ENCODE measurements around the gene HERC4.

HERC4 gene

GRCh38 chr10:68053553-68053952 is 21.5 kb downstream of the HERC4 start:
- Histone ChIP-seq H3K27ac (no peak overlapping the region), H3K9ac (no peak overlapping the region), H3K4me3 (no peak overlapping the region), H3K4me2 (no peak overlapping the region), H3K36me3 (0 out of 2 replicates have a peak, but pooled peaks cover 18% of the 10 kb centered on the region), H3K4me1 (0 out of 2 replicates have a peak, but pooled peaks cover 9% of the 10 kb centered on the region), H3K9me3 (no peaks in the 10 kb centered on the region), H3K27me3 (no peaks in the 10 kb centered on the region), H4K20me1 (no peaks in the 10 kb centered on the region)
- no peak for TF ChIP-seq Cebpa-rat (IDR thresholded peaks at IDR 0.05)

DNA sequence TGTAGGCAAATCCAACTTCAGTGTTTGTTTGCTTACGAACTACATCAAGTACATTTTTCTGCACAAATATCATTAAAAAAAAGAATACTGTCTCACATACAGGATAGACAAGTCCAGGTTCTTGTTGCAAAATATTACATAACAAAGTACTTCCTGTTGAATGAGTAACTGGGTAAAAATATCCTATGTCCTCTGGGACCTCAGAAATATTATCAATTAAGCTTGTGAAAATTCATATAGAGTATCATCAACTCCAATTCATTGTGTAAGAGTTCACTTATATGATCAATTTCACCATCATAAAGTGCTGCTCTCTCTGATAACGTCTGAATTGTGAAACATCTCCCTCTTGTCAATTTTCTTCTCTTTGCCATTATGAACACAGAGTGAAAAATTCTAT is 22.6 kb downstream of the HERC4 start:
- Histone ChIP-seq H3K36me3 (peaks cover 17% of the 10 kb centered on the region; the same call in 1 of the 2 replicates), H3K9ac (no peak overlapping the region), H3K4me3 (no peak overlapping the region), H3K4me1 (0 out of 2 replicates have a peak, but pooled peaks cover 10% of the 10 kb centered on the region), H3K4me2 (no peak overlapping the region), H3K27me3 (no peaks in the 10 kb centered on the region), H3K9me3 (peaks cover 6% of the 10 kb centered on the region; the same call in 1 of the 2 replicates), H4K20me1 (no peaks in the 10 kb centered on the region), H3K27ac (no peak overlapping the region)
- TF ChIP-seq Cebpa-rat (IDR thresholded peaks at IDR 0.05), result no peak

DNA sequence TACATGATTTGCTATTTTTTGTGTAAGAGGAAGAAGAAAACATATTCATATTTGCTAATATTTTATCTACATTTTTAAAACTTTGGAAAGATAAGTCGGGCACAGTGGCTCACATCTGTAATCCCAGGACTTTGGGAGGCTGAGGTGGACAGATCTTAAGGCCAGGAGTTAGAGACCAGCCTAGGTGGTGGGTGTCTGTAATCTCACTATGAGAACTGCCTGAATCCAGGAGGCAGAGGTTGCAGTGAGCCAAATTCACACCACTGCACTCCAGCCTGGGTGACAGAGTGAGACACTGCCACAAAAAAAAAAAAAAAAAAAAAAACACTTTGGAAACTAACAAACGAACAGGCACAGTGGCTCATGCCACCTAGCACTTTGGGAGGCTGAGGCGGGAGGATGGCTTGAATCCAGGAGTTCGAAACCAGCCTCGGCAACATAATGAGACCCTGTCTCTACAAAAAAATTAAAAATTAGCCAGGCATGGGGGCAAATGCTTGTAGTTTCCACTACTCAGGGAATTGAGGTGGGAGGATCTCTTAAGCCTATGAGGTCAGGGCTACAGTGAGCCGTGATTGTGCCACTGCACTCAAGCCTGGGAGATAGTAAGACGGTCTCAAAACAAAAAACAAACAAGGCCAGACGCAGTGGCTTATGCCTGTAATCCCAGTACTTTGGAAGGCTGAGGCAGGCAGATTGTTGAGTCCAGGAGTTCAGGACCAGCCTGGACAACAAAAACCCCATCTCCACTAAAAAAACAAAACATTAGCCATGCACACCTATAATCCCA is 25.6 kb downstream of the HERC4 start:
- no peak for TF ChIP-seq Cebpa-rat (IDR thresholded peaks at IDR 0.05)
- no peaks in the 10 kb centered on the region for H3K27me3 ChIP-seq
- peaks cover 10% of the 10 kb centered on the region; the same call in 1 of the 2 replicates for H3K36me3 ChIP-seq
- no peak overlapping the region for H3K4me3 ChIP-seq
- H4K20me1 ChIP-seq, result no peaks in the 10 kb centered on the region
- peaks cover 6% of the 10 kb centered on the region; the same call in 1 of the 2 replicates for H3K9me3 ChIP-seq
- H3K4me1 ChIP-seq, result peaks cover 34% of the 10 kb centered on the region
- no peak overlapping the region for H3K4me2 ChIP-seq
- H3K27ac ChIP-seq, result no peak overlapping the region
- no peak overlapping the region for H3K9ac ChIP-seq

DNA sequence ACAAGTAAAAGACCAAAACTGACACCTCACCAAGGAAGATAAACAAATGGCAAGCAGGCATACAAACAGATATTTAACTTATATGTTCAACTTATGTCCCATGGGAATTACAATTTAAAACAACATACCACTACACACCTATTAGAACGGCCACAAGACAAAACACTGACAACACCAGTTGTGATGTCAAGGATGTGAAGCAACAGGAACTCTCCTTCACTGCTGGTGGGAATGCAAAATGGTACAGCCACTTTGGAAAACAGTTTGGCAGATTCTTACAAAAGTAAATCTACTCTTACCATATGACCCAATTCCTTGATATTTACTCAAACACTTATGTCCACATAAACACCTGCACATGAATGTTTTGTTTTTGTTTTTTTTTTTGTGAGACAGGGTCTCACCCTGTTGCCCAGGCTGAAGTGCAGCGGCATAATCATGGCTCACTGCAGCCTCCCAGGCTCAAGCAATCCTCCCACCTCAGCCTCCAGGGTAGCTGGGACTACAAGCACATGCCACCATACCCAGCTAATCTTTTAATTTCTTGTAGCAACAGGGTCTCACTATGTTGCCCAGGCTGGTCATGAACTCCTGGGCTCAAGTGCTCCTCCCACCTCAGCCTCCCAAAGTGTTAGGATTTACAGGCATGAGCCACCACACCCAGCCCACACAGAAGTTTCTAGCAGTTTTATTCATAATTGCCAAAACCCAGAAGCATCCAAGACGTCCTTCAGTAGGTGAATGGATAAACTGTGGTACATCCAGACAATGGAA is 27.3 kb downstream of the HERC4 start:
- Histone ChIP-seq H3K4me1 (peaks cover 35% of the 10 kb centered on the region), H3K9me3 (peaks cover 6% of the 10 kb centered on the region; the same call in 1 of the 2 replicates), H3K9ac (no peak overlapping the region), H3K27ac (no peak overlapping the region), H3K4me3 (no peak overlapping the region), H3K27me3 (no peaks in the 10 kb centered on the region), H3K36me3 (peaks cover 17% of the 10 kb centered on the region; the same call in 1 of the 2 replicates), H3K4me2 (no peak overlapping the region), H4K20me1 (no peaks in the 10 kb centered on the region)
- no peak for TF ChIP-seq Cebpa-rat (IDR thresholded peaks at IDR 0.05)

DNA sequence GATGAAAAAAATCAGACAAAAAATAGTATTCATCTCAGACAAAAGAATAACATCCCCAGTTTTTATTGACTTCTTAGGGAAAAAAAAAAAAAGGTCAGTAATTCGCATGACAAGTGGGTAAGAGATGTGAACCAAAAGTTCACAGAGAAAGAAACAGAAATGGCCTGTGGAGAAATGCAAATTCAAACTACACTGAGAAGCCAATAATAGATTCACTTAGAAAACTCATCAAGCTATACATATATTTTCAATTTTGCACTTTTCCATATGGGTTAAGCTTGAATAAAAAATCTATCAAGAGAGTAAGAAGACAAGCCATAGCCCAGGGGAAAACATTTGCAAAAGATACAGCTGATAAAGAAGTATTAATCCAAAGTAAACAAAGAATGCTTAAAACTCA is 28.0 kb downstream of the HERC4 start:
- H3K36me3 ChIP-seq, result peaks cover 23% of the 10 kb centered on the region; the same call in 1 of the 2 replicates
- H3K9ac ChIP-seq, result no peak overlapping the region
- H4K20me1 ChIP-seq, result no peaks in the 10 kb centered on the region
- no peak overlapping the region for H3K4me2 ChIP-seq
- peaks cover 28% of the 10 kb centered on the region for H3K4me1 ChIP-seq
- TF ChIP-seq Cebpa-rat (IDR thresholded peaks at IDR 0.05), result no peak
- no peak overlapping the region for H3K4me3 ChIP-seq
- H3K27me3 ChIP-seq, result no peaks in the 10 kb centered on the region
- H3K9me3 ChIP-seq, result peaks cover 6% of the 10 kb centered on the region; the same call in 1 of the 2 replicates
- no peak overlapping the region for H3K27ac ChIP-seq

- no peak overlapping the region for H3K27ac ChIP-seq
- H3K4me1 ChIP-seq, result peaks cover 28% of the 10 kb centered on the region
- H3K9ac ChIP-seq, result no peak overlapping the region
- H3K36me3 ChIP-seq, result peaks cover 25% of the 10 kb centered on the region; the same call in 1 of the 2 replicates
- H3K4me2 ChIP-seq, result no peak overlapping the region
- H3K27me3 ChIP-seq, result no peaks in the 10 kb centered on the region
- no peak overlapping the region for H3K4me3 ChIP-seq
- no peak for TF ChIP-seq Cebpa-rat (IDR thresholded peaks at IDR 0.05)
- H4K20me1 ChIP-seq, result no peaks in the 10 kb centered on the region
- peaks cover 6% of the 10 kb centered on the region; the same call in 1 of the 2 replicates for H3K9me3 ChIP-seq
Measured at GRCh38 chr10:68046642-68047041, 28.4 kb downstream of the HERC4 start.

GRCh38 chr10:68043030-68043429 is 32.1 kb downstream of the HERC4 start:
- Histone ChIP-seq H4K20me1 (no peaks in the 10 kb centered on the region), H3K27ac (no peak overlapping the region)

GRCh38 chr10:68032113-68032512 is 43.0 kb downstream of the HERC4 start:
- Histone ChIP-seq H3K9me3 (no peaks in the 10 kb centered on the region), H3K4me2 (no peak overlapping the region), H3K9ac (no peak overlapping the region), H4K20me1 (no peaks in the 10 kb centered on the region), H3K27me3 (no peaks in the 10 kb centered on the region), H3K36me3 (peaks cover 41% of the 10 kb centered on the region), H3K4me1 (no peaks in the 10 kb centered on the region), H3K4me3 (no peak overlapping the region), H3K27ac (no peak overlapping the region)
- TF ChIP-seq Cebpa-rat (IDR thresholded peaks at IDR 0.05), result no peak

More at GRCh38 chr10:68043030-68043429, 32.1 kb downstream of the HERC4 start:
- no peak overlapping the region for H3K9ac ChIP-seq
- H3K9me3 ChIP-seq, result peaks cover 5% of the 10 kb centered on the region; the same call in 1 of the 2 replicates
- no peak overlapping the region for H3K4me3 ChIP-seq
- H3K4me2 ChIP-seq, result no peak overlapping the region
- H3K36me3 ChIP-seq, result peaks cover 26% of the 10 kb centered on the region; the same call in 1 of the 2 replicates
- peaks cover 28% of the 10 kb centered on the region for H3K4me1 ChIP-seq
- no peaks in the 10 kb centered on the region for H3K27me3 ChIP-seq
- no peak for TF ChIP-seq Cebpa-rat (IDR thresholded peaks at IDR 0.05)

GRCh38 chr10:68027429-68027828 is 47.7 kb downstream of the HERC4 start:
- H3K4me2 ChIP-seq, result no peak overlapping the region
- peaks cover 47% of the 10 kb centered on the region for H3K36me3 ChIP-seq
- H3K4me1 ChIP-seq, result no peaks in the 10 kb centered on the region
- H3K27me3 ChIP-seq, result no peaks in the 10 kb centered on the region
- H4K20me1 ChIP-seq, result no peaks in the 10 kb centered on the region
- peaks cover 2% of the 10 kb centered on the region; the same call in 1 of the 2 replicates for H3K9me3 ChIP-seq
- no peak overlapping the region for H3K4me3 ChIP-seq
- no peak overlapping the region for H3K9ac ChIP-seq
- H3K27ac ChIP-seq, result no peak overlapping the region
- TF ChIP-seq Cebpa-rat (IDR thresholded peaks at IDR 0.05), result no peak
